Measurements from ENCODE around the gene EXOSC3. TPM values are rescaled to one million over a fixed set of nuclear protein-coding genes. Genes with fewer than 3 reads are reported as not detected.

The EXOSC3 gene
- total RNA-seq, 4 donors from 2014 or later = 2.6 to 46.2 (median 14.7) TPM

DNA sequence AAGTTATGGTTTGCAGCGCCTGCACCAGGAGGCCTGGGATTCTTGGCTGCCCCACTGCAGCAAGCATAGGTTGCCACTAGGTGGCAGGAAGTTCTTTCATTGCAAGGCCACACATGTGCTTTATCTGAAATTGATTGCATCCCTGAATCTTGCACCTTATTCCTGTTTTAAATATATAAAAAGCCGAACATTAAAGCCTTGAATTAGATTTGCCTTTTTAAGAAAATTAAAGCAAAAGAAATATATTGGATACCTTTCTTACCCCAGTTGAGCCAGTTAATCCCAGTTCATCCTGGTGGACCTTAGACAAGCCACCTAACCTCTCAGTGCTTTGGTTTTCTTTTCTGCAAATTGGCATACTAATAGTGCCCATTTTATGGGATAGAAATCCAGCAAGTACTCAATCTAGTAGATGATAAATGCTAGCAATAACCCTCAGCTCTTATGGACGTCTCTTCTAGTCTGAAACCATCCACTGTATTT lies 37.6 kb downstream of the EXOSC3 start:
- TF ChIP-seq POLR2A (IDR thresholded peaks at IDR 0.05) (no peak), POLR2AphosphoS5 (IDR thresholded peaks at IDR 0.05) (no peak), EP300 (IDR thresholded peaks at IDR 0.05; ENCODE audit: low read depth) (no peak)
- TF ChIP-seq, protein P1, sequence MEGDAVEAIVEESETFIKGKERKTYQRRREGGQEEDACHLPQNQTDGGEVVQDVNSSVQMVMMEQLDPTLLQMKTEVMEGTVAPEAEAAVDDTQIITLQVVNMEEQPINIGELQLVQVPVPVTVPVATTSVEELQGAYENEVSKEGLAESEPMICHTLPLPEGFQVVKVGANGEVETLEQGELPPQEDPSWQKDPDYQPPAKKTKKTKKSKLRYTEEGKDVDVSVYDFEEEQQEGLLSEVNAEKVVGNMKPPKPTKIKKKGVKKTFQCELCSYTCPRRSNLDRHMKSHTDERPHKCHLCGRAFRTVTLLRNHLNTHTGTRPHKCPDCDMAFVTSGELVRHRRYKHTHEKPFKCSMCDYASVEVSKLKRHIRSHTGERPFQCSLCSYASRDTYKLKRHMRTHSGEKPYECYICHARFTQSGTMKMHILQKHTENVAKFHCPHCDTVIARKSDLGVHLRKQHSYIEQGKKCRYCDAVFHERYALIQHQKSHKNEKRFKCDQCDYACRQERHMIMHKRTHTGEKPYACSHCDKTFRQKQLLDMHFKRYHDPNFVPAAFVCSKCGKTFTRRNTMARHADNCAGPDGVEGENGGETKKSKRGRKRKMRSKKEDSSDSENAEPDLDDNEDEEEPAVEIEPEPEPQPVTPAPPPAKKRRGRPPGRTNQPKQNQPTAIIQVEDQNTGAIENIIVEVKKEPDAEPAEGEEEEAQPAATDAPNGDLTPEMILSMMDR (IDR thresholded peaks at IDR 0.05) = peak; percentile 72 to 91 (median 84)
- H3K4me3 ChIP-seq = no peak overlapping the region
- H3K9me3 ChIP-seq = no peaks in the 10 kb centered on the region
- peak; percentile 61 for DNase-seq
- no peaks in the 10 kb centered on the region for H3K4me1 ChIP-seq
- intact Hi-C loops (cut with DNase I; ENCODE audit: low total_unique reads) (no loop called here), in situ Hi-C loops (cut with MboI; ENCODE audit: low pct_ligation_motif_present in 1 of 4, low pct_unique_long_range_greater_than_20kb in 1 of 4, low sequenced_read_pairs in 3 of 4) (no loop called here)
- no peak overlapping the region for H3K27ac ChIP-seq
- no peaks in the 10 kb centered on the region for H3K27me3 ChIP-seq
- H3K36me3 ChIP-seq = no peaks in the 10 kb centered on the region
- WGBS, 2 donors (ENCODE audit: low coverage in 1 of 2) = 21 to 35% methylated on average over 2 to 3 of the region's 3 CpGs

DNA sequence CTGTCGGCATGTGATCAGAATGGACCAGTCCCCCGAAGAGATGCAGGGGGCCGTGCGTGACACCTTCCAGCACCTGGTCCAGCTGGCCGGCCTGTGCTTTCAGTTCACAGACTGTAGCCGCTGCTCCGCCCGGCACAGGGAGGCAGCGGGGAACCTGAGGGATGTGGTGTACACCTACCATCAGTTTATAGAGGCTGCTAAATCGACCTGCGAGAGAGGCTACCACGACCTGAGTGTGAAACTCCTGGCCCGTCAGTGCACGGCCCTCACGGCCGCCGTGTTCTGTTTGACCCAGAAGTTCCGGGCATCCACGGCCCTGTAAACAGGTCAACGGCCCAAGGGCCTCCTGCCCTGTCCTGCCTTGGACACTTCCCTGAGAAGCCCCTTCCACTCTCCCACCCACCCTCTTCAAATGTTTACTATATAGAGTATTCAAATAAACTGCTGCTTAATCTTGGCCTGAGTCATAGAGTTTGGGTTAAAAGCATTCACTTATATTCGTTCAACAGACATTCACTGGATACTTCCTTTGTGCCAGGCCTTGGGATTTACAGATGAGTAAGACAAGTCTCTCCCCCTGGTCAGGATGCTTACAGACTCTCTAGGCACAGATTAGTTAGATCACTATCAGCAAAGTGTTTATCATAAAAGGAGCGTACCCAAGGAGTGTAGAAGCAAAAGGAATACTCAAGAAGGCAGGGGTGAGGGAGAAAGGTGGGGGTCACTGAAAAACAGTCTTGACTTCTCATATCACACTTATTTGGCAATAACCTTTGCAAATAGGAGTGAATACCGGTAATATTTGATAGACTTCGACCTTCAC lies 38.2 kb downstream of the EXOSC3 start:
- 40 to 76% methylated on average over 4 to 18 of the region's 24 CpGs for WGBS, 2 donors (ENCODE audit: low coverage in 1 of 2)
- H3K27me3 ChIP-seq = no peaks in the 10 kb centered on the region
- in situ Hi-C loops (cut with MboI; ENCODE audit: low pct_ligation_motif_present in 1 of 4, low pct_unique_long_range_greater_than_20kb in 1 of 4, low sequenced_read_pairs in 3 of 4) (no loop called here), intact Hi-C loops (cut with DNase I; ENCODE audit: low total_unique reads) (no loop called here)
- H3K36me3 ChIP-seq = no peaks in the 10 kb centered on the region
- H3K4me1 ChIP-seq = no peaks in the 10 kb centered on the region
- TF ChIP-seq POLR2AphosphoS5 (IDR thresholded peaks at IDR 0.05) (no peak), EP300 (IDR thresholded peaks at IDR 0.05; ENCODE audit: low read depth) (no peak), POLR2A (IDR thresholded peaks at IDR 0.05) (no peak)
- TF ChIP-seq, protein P1 (IDR thresholded peaks at IDR 0.05) = no peak
- H3K9me3 ChIP-seq = no peaks in the 10 kb centered on the region
- no peak overlapping the region for H3K4me3 ChIP-seq
- H3K27ac ChIP-seq = no peak overlapping the region
- DNase-seq = no peak

DNA sequence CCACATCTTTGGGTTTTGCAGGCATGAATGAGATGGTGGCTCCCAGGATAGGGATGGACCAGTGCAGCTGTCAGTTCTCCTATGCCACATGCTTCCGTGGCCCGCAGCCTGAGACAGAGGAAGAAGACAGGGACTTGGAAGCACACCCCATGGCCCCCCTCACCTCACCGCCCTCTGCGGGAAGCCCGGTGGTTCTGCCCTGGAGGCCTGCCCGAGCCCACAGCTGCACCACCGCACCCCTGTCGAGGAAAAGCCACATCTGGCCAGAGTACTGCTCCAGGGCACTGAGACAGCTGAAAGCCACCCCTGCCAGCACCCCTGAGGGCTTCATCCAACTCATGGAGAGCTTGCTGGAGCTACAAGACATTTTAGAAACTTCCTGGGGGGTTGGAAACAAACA lies 38.9 kb downstream of the EXOSC3 start:
- in situ Hi-C loops (cut with MboI; ENCODE audit: low pct_ligation_motif_present in 1 of 4, low pct_unique_long_range_greater_than_20kb in 1 of 4, low sequenced_read_pairs in 3 of 4) = no loop called here
- WGBS, 2 donors (ENCODE audit: low coverage in 1 of 2) = 70% methylated on average over 2 of the region's 8 CpGs; no CpG with 5 or more reads in 1 of the 2 donors

DNA sequence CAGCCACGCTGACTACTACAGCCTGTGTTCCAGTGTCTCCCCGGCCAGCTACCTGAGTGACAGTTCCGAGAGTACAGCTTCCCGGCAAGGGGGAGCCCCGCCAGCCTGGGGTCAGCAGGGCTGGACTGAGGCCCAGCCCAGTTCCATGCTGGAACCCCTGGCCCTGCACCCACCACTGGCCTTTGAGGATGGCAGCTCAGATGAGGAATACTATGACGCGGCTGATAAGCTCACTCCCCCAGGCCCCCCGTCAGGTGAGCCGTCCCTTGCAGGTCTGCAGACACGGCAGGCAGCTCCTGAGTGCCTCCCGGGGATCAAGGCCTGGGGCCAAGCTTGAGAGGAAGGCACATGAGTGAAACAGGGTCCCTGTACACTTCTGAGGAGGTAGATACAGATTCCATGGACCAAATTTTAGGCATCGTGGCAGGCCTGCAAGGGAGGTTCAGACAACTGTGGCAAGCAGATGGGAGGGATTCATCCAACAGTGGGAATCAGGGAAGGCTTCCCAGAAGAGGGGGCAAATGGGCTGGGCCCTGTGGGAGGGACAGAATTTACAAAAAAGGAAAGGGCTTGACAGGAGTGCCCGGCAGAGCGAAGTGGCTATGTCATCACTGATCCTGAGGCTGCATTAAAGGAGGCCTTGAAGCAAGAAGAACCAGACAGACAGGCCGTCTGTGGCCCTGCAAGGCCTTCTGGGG lies 44.1 kb downstream of the EXOSC3 start:
- Histone ChIP-seq H3K4me3 (no peak overlapping the region), H3K27me3 (no peaks in the 10 kb centered on the region), H3K36me3 (no peaks in the 10 kb centered on the region), H3K4me1 (no peaks in the 10 kb centered on the region), H3K9me3 (no peaks in the 10 kb centered on the region), H3K27ac (no peak overlapping the region)
- no peak for DNase-seq
- 84% methylated on average over 15 of the region's 15 CpGs; no CpG with 5 or more reads in 1 of the 2 donors for WGBS, 2 donors (ENCODE audit: low coverage in 1 of 2)
- intact Hi-C loops (cut with DNase I; ENCODE audit: low total_unique reads) = no loop called here
- in situ Hi-C loops (cut with MboI; ENCODE audit: low pct_ligation_motif_present in 1 of 4, low pct_unique_long_range_greater_than_20kb in 1 of 4, low sequenced_read_pairs in 3 of 4) = no loop called here
- TF ChIP-seq, protein P1 (IDR thresholded peaks at IDR 0.05) = no peak
- TF ChIP-seq EP300 (IDR thresholded peaks at IDR 0.05; ENCODE audit: low read depth) = no peak
- TF ChIP-seq POLR2A (IDR thresholded peaks at IDR 0.05) = no peak
- no peak for TF ChIP-seq POLR2AphosphoS5 (IDR thresholded peaks at IDR 0.05)

More for the DNA sequence above, 38.9 kb downstream of the EXOSC3 start:
- no peak overlapping the region for H3K4me3 ChIP-seq
- no peaks in the 10 kb centered on the region for H3K9me3 ChIP-seq
- H3K27ac ChIP-seq = no peak overlapping the region
- H3K36me3 ChIP-seq = no peaks in the 10 kb centered on the region
- no peaks in the 10 kb centered on the region for H3K4me1 ChIP-seq
- intact Hi-C loops (cut with DNase I; ENCODE audit: low total_unique reads) = no loop called here
- TF ChIP-seq POLR2AphosphoS5 (IDR thresholded peaks at IDR 0.05) = no peak
- TF ChIP-seq, protein P1 (IDR thresholded peaks at IDR 0.05) = no peak
- TF ChIP-seq EP300 (IDR thresholded peaks at IDR 0.05; ENCODE audit: low read depth) = no peak
- TF ChIP-seq POLR2A (IDR thresholded peaks at IDR 0.05) = no peak
- H3K27me3 ChIP-seq = no peaks in the 10 kb centered on the region
- DNase-seq = no peak

Measured in transverse colon (tissue), 4 donors.